GM10266 (cell line): ENCODE results near the gene KRTAP20-2.

Experiments
- DNase-seq: peaks from one replicate; pipeline ENCODE4 v3.0.0; 2012; ENCODE audit errors: extremely low spot score
- CTCF ChIP-seq: IDR thresholded peaks from 2 replicates; pipeline ENCODE4 v1.5.1; 2012; ENCODE audit warnings: mild to moderate bottlenecking, low read depth; ENCODE audit not compliant: control insufficient read depth, insufficient read depth; ENCODE audit errors: missing control alignments

KRTAP20-2 gene

GRCh38 chr21:30634906-30635305, at the start of gene KRTAP20-2:
TSS of gene KRTAP20-2 (plus strand) at chr21:30635206. CDS start at chr21:30635264, 58 bp downstream.
- DNase-seq = no peak
- no peak for TF ChIP-seq CTCF

- DNase-seq = no peak
- no peak for TF ChIP-seq CTCF
Observed at GRCh38 chr21:30590297-30590696, 44.7 kb upstream of the KRTAP20-2 start, which contains the start of gene KRTAP22-2. TSS of gene KRTAP22-2 (minus strand) at chr21:30590397.

- TF ChIP-seq CTCF = no peak
- DNase-seq = no peak
Observed at GRCh38 chr21:30592140-30592539, 42.9 kb upstream of the KRTAP20-2 start, which contains the start of gene KRTAP6-3. TSS of gene KRTAP6-3 (plus strand) at chr21:30592440. CDS start at chr21:30592446, 6 bp downstream.

- no peak for TF ChIP-seq CTCF
- no peak for DNase-seq
Observed at GRCh38 chr21:30598802-30599201, 36.2 kb upstream of the KRTAP20-2 start, which contains the start of gene KRTAP6-2. TSS of gene KRTAP6-2 (minus strand) at chr21:30598902. CDS start at chr21:30598874, 28 bp downstream.

GRCh38 chr21:30600787-30601186, 34.2 kb upstream of the KRTAP20-2 start, which contains the start of gene KRTAP22-1:
TSS of gene KRTAP22-1 (plus strand) at chr21:30601087.
- TF ChIP-seq CTCF = no peak

GRCh38 chr21:30605968-30606367, 29.0 kb upstream of the KRTAP20-2 start:
- no peak for TF ChIP-seq CTCF

More at GRCh38 chr21:30600787-30601186, 34.2 kb upstream of the KRTAP20-2 start, which contains the start of gene KRTAP22-1:
- DNase-seq = no peak

GRCh38 chr21:30612132-30612531, 22.9 kb upstream of the KRTAP20-2 start:
- DNase-seq = no peak
- TF ChIP-seq CTCF = no peak

More at GRCh38 chr21:30605968-30606367, 29.0 kb upstream of the KRTAP20-2 start:
- DNase-seq = no peak
